ENCODE results near the gene RPS4Y1. TPM values are rescaled to one million over a fixed set of nuclear protein-coding genes. Genes with fewer than 3 reads are reported as not detected.

RPS4Y1 gene
- total and polyA plus RNA-seq, 8 donors = 0.58 to 555 (median 168) TPM; not detected in 1

DNA sequence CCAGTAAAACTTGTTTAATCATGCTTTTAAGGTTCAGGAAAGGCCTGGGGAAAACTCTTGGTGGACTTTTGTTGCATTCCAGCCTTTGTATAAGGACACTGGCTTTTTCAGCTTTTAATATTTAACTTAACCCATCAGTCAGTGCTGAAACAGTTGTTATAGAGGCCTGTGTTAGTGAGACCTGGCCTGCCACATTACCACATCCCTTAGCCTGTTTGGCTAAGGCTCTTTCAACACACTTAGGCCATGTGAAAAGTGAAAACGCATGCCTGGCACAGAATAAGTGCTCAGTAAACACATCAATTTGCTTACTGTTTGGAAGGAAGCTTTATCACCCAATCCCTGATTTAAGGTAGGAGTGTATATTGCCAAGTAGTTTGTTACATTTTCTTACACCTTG, 3.5 kb upstream of the RPS4Y1 start:
- H3K9me3 ChIP-seq = no peaks in the 10 kb centered on the region
- peaks cover 0 to 5% (median 0%) of the 10 kb centered on the region in 4 donors for H3K36me3 ChIP-seq
- intact Hi-C loops (cut with DNase I; ENCODE audit: low total_unique reads) = no loop called here
- peaks cover 0 to 10% (median 0%) of the 10 kb centered on the region in 4 donors for H3K4me1 ChIP-seq
- H3K27ac ChIP-seq = no peak overlapping the region
- no peaks in the 10 kb centered on the region for H3K27me3 ChIP-seq
- TF ChIP-seq, protein P1, sequence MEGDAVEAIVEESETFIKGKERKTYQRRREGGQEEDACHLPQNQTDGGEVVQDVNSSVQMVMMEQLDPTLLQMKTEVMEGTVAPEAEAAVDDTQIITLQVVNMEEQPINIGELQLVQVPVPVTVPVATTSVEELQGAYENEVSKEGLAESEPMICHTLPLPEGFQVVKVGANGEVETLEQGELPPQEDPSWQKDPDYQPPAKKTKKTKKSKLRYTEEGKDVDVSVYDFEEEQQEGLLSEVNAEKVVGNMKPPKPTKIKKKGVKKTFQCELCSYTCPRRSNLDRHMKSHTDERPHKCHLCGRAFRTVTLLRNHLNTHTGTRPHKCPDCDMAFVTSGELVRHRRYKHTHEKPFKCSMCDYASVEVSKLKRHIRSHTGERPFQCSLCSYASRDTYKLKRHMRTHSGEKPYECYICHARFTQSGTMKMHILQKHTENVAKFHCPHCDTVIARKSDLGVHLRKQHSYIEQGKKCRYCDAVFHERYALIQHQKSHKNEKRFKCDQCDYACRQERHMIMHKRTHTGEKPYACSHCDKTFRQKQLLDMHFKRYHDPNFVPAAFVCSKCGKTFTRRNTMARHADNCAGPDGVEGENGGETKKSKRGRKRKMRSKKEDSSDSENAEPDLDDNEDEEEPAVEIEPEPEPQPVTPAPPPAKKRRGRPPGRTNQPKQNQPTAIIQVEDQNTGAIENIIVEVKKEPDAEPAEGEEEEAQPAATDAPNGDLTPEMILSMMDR (IDR thresholded peaks at IDR 0.05) = no peak
- TF ChIP-seq EP300 (IDR thresholded peaks at IDR 0.05) = no peak
- no peak for DNase-seq
- 33 to 53% (median 50%) methylated on average over 1 of the region's 1 CpG; no CpG with 5 or more reads in 2 of the 5 donors for WGBS, 5 donors
- H3K4me3 ChIP-seq = no peak overlapping the region

DNA sequence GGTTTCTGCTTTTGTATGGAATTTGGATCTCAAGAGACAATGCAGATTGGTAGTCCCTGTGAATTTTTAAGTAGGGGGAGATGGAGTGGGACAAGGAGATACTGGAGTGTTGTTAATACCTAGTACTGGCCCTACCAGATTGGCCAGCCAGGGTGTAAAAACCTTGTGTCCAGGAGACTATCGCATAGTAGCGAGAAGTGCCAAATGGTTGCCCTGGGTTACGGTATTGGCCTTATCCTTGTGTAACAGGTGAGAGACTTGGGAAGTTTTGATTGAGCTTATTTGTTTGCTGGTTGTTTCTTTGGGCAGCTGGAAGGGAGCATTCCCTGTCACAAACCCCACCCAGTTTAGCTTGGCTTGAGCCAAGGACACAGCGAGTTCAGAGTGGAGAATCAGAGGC, 5.4 kb downstream of the RPS4Y1 start:
- WGBS, 5 donors = 38 to 87% (median 77%) methylated on average over 4 of the region's 4 CpGs; no CpG with 5 or more reads in 2 of the 5 donors
- TF ChIP-seq POLR2AphosphoS5 (IDR thresholded peaks at IDR 0.05) = no peak
- TF ChIP-seq EP300 (IDR thresholded peaks at IDR 0.05) = no peak
- TF ChIP-seq POLR2A (IDR thresholded peaks at IDR 0.05) = no peak
- TF ChIP-seq, protein P1 (IDR thresholded peaks at IDR 0.05) = no peak
- intact Hi-C loops (cut with DNase I; ENCODE audit: low total_unique reads) = no loop called here
- no peaks in the 10 kb centered on the region for H3K27me3 ChIP-seq
- H3K36me3 ChIP-seq = peaks cover 0 to 90% (median 7%) of the 10 kb centered on the region in 4 donors
- DNase-seq = no peak
- no peaks in the 10 kb centered on the region for H3K9me3 ChIP-seq
- peaks cover 0 to 29% (median 0%) of the 10 kb centered on the region in 4 donors for H3K4me1 ChIP-seq
- no peak overlapping the region for H3K27ac ChIP-seq
- no peak overlapping the region for H3K4me3 ChIP-seq

DNA sequence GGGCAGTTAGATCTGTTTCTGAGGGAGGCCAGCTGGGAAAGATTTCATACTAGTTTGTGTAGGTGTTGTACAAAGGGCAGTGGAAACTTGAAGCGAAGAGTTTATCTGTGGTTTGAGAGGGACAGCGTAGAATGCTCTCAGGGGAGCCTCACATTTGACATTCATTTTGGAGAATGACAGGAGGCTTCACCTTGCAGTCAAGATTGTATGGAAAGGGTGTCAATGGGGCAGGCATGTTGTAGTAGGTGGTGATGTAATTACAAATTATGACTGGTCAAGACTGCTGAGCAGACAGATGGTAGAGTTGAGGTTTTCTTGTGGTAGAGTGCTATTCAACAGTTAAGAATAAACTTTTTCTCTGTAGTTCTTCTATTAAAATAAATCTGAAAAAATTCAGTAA, 7.0 kb downstream of the RPS4Y1 start:
- H3K27me3 ChIP-seq = no peaks in the 10 kb centered on the region
- WGBS, 5 donors = 76 to 91% (median 79%) methylated on average over 2 of the region's 2 CpGs; no CpG with 5 or more reads in 2 of the 5 donors

DNA sequence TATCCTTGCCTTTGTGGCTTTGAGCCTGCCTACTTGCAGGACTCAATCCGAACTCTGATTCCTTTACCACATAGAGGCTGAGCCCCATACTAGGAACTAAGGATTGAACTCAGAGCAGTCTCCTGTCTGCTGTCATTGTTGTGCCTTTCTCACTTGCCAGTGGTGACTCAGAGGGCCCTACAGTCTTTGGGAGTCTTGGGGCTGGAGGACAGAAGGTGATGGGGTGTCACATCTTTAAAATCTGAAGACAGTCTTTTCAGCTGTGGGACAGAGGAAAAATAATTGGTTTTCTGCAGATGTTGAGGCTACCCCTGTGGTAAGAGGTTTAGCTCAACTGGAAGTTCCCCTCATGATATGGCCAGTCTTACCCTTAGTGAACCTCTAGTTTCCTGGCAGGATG, 8.0 kb downstream of the RPS4Y1 start:
- H3K27ac ChIP-seq = no peak overlapping the region
- WGBS, 5 donors = 81 to 94% (median 82%) methylated on average over 1 of the region's 1 CpG; no CpG with 5 or more reads in 2 of the 5 donors
- intact Hi-C loops (cut with DNase I; ENCODE audit: low total_unique reads) = no loop called here
- no peaks in the 10 kb centered on the region for H3K9me3 ChIP-seq
- TF ChIP-seq, protein P1 (IDR thresholded peaks at IDR 0.05) = no peak
- no peak for TF ChIP-seq POLR2A (IDR thresholded peaks at IDR 0.05)
- TF ChIP-seq EP300 (IDR thresholded peaks at IDR 0.05) = no peak
- no peak for TF ChIP-seq POLR2AphosphoS5 (IDR thresholded peaks at IDR 0.05)
- no peaks in the 10 kb centered on the region for H3K27me3 ChIP-seq
- peaks cover 0 to 86% (median 6%) of the 10 kb centered on the region in 4 donors for H3K36me3 ChIP-seq
- no peak for DNase-seq
- H3K4me1 ChIP-seq = peaks cover 0 to 28% (median 0%) of the 10 kb centered on the region in 4 donors
- H3K4me3 ChIP-seq = no peak overlapping the region

More for the DNA sequence above, 7.0 kb downstream of the RPS4Y1 start:
- TF ChIP-seq POLR2A (IDR thresholded peaks at IDR 0.05) = no peak
- TF ChIP-seq EP300 (IDR thresholded peaks at IDR 0.05) = no peak
- TF ChIP-seq, protein P1 (IDR thresholded peaks at IDR 0.05) = no peak
- TF ChIP-seq POLR2AphosphoS5 (IDR thresholded peaks at IDR 0.05) = no peak
- Histone ChIP-seq H3K36me3 (peaks cover 0 to 87% (median 7%) of the 10 kb centered on the region in 4 donors), H3K27ac (no peak overlapping the region), H3K4me1 (peaks cover 0 to 28% (median 0%) of the 10 kb centered on the region in 4 donors), H3K9me3 (no peaks in the 10 kb centered on the region), H3K4me3 (no peak overlapping the region)
- DNase-seq = no peak
- intact Hi-C loops (cut with DNase I; ENCODE audit: low total_unique reads) = no loop called here

All from stomach (tissue), 9 donors.